K562 (cell line): ENCODE measurements around the gene GALNS. TPM values are rescaled to one million over a fixed set of nuclear protein-coding genes. Genes with fewer than 3 reads are reported as not detected.

Experiments
- ATAC-seq: fragments of 200-7000 bp; cut with Tn5 transposase; 3 replicates; pipeline ENCODE4 v1.9.1; 2020; ENCODE audit warnings: moderate library complexity
- BruUV-seq: library from RNA; stranded (reverse); fragments of 400-500 nt; replicated peaks from 2 replicates; lab custom pipeline; 2021; lab: Mats Ljungman, UMichigan
- CTCF ChIA-PET: fragments of 300-600 bp; formaldehyde crosslinking; extraction: SDS; loops from one replicate; lab custom pipeline; 2021; ENCODE audit warnings: low intra/inter-chr PET ratio; lab: Yijun Ruan, JAX
- POLR2A ChIA-PET: fragments of 300-600, 350-650 bp; sonication (Branson Sonifier 250); formaldehyde crosslinking; extraction: SDS; loops from one replicate; lab custom pipeline; 2021; ENCODE audit warnings: antibody characterized with exemption, inconsistent platforms; lab: Yijun Ruan, JAX
- DNase-seq, 4 experiments: peaks; one replicate each; pipeline versions ENCODE4 v3.0.0 to v3.0.0-alpha.2; 2011 to 2018; ENCODE audit warnings: low spot score in 3 of 4, mixed read lengths in 3 of 4; ENCODE audit errors: extremely low read depth in 1 of 4
- FAIRE-seq: peaks from 2 replicates; lab custom pipeline; 2011; peaks lifted over from hg19 to GRCh38; lab: Jason Lieb, UNC
- H2AFZ ChIP-seq: 2 replicates; pipeline ENCODE4 v1.6.0; 2011; ENCODE audit warnings: low read depth, low read length, control low read depth, inconsistent platforms
- H3K27ac ChIP-seq: fragments of 200-600 bp; 3 replicates; pipeline ENCODE4 v1.8.0; 2011; ENCODE audit warnings: low read depth, mild to moderate bottlenecking, control low read depth, inconsistent platforms, low read length, moderate library complexity, mixed read lengths; ENCODE audit errors: extremely low read depth
- H3K27me3 ChIP-seq, 2 experiments: fragments of 300-600 bp in 1 of 2; 2 replicates in 1 of 2; 3 replicates in 1 of 2; pipeline versions ENCODE4 v1.6.0 to v1.8.0; 2011; ENCODE audit warnings: inconsistent platforms in 2 of 2, low read length in 2 of 2, mild to moderate bottlenecking in 1 of 2, mixed read lengths in 1 of 2, moderate library complexity in 1 of 2; ENCODE audit not compliant: control insufficient read depth in 2 of 2, insufficient read depth in 2 of 2
- H3K36me3 ChIP-seq: fragments of 300-600 bp; 3 replicates; pipeline ENCODE4 v1.8.0; 2011; ENCODE audit warnings: mild to moderate bottlenecking, low read length, inconsistent platforms; ENCODE audit not compliant: control insufficient read depth, insufficient read depth
- H3K4me1 ChIP-seq, 2 experiments: fragments of 200-600 bp in 1 of 2; replicated peaks in 1 of 2; 2 replicates in 1 of 2; 3 replicates in 1 of 2; pipeline versions ENCODE4 v1.5.1 to v1.8.0; 2011; ENCODE audit warnings: inconsistent platforms in 2 of 2, low read length in 2 of 2, mild to moderate bottlenecking in 1 of 2, mixed read lengths in 1 of 2, moderate library complexity in 1 of 2; ENCODE audit not compliant: control insufficient read depth in 2 of 2, insufficient read depth in 2 of 2
- H3K4me2 ChIP-seq: 2 replicates; pipeline ENCODE4 v1.6.1; 2011; ENCODE audit warnings: low read length, control low read depth, inconsistent platforms, mixed read lengths; ENCODE audit not compliant: insufficient read depth
- H3K4me3 ChIP-seq: fragments of 200-600 bp; sonication (generic), shearing (Covaris generic); 2 replicates; pipeline ENCODE4 v1.5.1; 2016; ENCODE audit warnings: control low read depth, inconsistent platforms
- H3K79me2 ChIP-seq: fragments of 200-600 bp; 3 replicates; pipeline ENCODE4 v1.8.0; 2011; ENCODE audit warnings: low read length, inconsistent platforms; ENCODE audit not compliant: control insufficient read depth, insufficient read depth
- H3K9ac ChIP-seq, 2 experiments: 2 replicates each; pipeline versions ENCODE4 v1.6.0 to v1.6.1; 2011; ENCODE audit warnings: low read depth in 2 of 2, low read length in 2 of 2, control low read depth in 1 of 2, inconsistent platforms in 1 of 2, mild to moderate bottlenecking in 1 of 2, mixed read lengths in 1 of 2; ENCODE audit not compliant: insufficient read depth in 1 of 2
- H3K9me1 ChIP-seq: one replicate; pipeline ENCODE4 v1.6.0; 2011; ENCODE audit warnings: inconsistent platforms, mild to moderate bottlenecking, low read length, moderate library complexity; ENCODE audit not compliant: control insufficient read depth, insufficient read depth
- H3K9me3 ChIP-seq: replicated peaks from 2 replicates; pipeline ENCODE4 v1.5.1; 2011; ENCODE audit warnings: low read depth, low read length, inconsistent platforms; ENCODE audit not compliant: control insufficient read depth, insufficient read depth
- H4K20me1 ChIP-seq: replicated peaks from 2 replicates; pipeline ENCODE4 v1.6.1; 2011; ENCODE audit warnings: low read length, inconsistent platforms, mixed read lengths; ENCODE audit not compliant: control insufficient read depth, insufficient read depth
- COPS2 ChIP-seq: fragments of 450-650 bp; conservative IDR thresholded peaks from 2 replicates; pipeline ENCODE4 v1.6.1; 2016; ENCODE audit warnings: mild to moderate bottlenecking, moderate library complexity
- HMBOX1 ChIP-seq: sonication (generic); IDR thresholded peaks from 2 replicates; pipeline ENCODE4 v1.6.1; 2016
- HNRNPL ChIP-seq: fragments of 200-400 bp; formaldehyde crosslinking; IDR thresholded peaks from 2 replicates; pipeline ENCODE4 v1.6.1; 2017; ENCODE audit warnings: low read depth, mild to moderate bottlenecking, low read length
- MEF2D ChIP-seq: conservative IDR thresholded peaks from 2 replicates; pipeline ENCODE4 v1.6.1; 2016; ENCODE audit warnings: low read depth, missing genetic modification characterization, missing compliant biosample characterization
- MTA3 ChIP-seq: fragments of 450-650 bp; formaldehyde crosslinking; IDR thresholded peaks from 2 replicates; pipeline ENCODE4 v1.6.1; 2017; ENCODE audit warnings: mild to moderate bottlenecking, borderline replicate concordance
- NFXL1 ChIP-seq: fragments of 450-650 bp; formaldehyde crosslinking; IDR thresholded peaks from 2 replicates; pipeline ENCODE4 v1.4.0; 2021; ENCODE audit warnings: mild to moderate bottlenecking
- POLR2A ChIP-seq: fragments of 450-650 bp; conservative IDR thresholded peaks from 2 replicates; pipeline ENCODE4 v1.6.1; 2016
- SAFB ChIP-seq: fragments of 200-400 bp; formaldehyde crosslinking; IDR thresholded peaks from 2 replicates; pipeline ENCODE4 v1.6.1; 2017; ENCODE audit warnings: low read depth, low read length, borderline replicate concordance
- SUPT5H ChIP-seq: fragments of 450-650 bp; IDR thresholded peaks from 2 replicates; pipeline ENCODE4 v1.6.1; 2016
- TCF7 ChIP-seq: sonication (generic); IDR thresholded peaks from 2 replicates; pipeline ENCODE4 v1.6.1; 2016; ENCODE audit warnings: antibody characterized with exemption, borderline replicate concordance
- TFAM ChIP-seq: fragments of 250-450 bp; sonication (Bioruptor Pico); conservative IDR thresholded peaks from 2 replicates; pipeline ENCODE4 v1.5.0; 2021; ENCODE audit warnings: mild to moderate bottlenecking, moderate library complexity
- TRIM24 ChIP-seq, 2 experiments: fragments of 450-650 bp; IDR thresholded peaks; 2 replicates each; pipeline ENCODE4 v1.6.1; 2016
- WHSC1 ChIP-seq: IDR thresholded peaks from one replicate; pipeline ENCODE4 v1.6.1; 2012; ENCODE audit warnings: low read length, control low read depth, inconsistent platforms
- ZBTB17 ChIP-seq: fragments of 450-650 bp; formaldehyde crosslinking; IDR thresholded peaks from 2 replicates; pipeline ENCODE4 v1.4.0; 2020; ENCODE audit warnings: mild to moderate bottlenecking
- ZFX ChIP-seq: sonication (generic); formaldehyde crosslinking; IDR thresholded peaks from 2 replicates; pipeline ENCODE4 v1.8.0; 2022; ENCODE audit warnings: mild to moderate bottlenecking, missing genetic modification reagents, moderate library complexity
- WGBS: fragments of 100-300 bp; shearing (Covaris generic); methylation state at CpG from one replicate; pipeline ENCODE4 v1.1.6; 2016; ENCODE audit warnings: low coverage, mixed read lengths; ENCODE audit not compliant: insufficient coverage; ENCODE audit errors: missing lambda C conversion rate; 5-methylcytosine and 5-hydroxymethylcytosine counted together
- in situ Hi-C: fragments of 300-500 bp; cut with MboI; formaldehyde crosslinking; loops from 4 replicates; pipeline ENCODE4 v1.15.0; 2018; ENCODE audit warnings: inconsistent platforms, mixed read lengths
- intact Hi-C: fragments of 100-400 bp; cut with micrococcal nuclease; formaldehyde crosslinking; loops from 2 replicates; pipeline ENCODE4 v1.14.2; 2022
- polyA plus RNA-seq, 8 experiments: library from polyadenylated mRNA; depleted of rRNA in 4 of 8; stranded (reverse) in 5 of 8; unstranded in 3 of 8; fragments of >200 nt; fragmentation: Nextera tagmentation in 2 of 8; fragmentation: Illumina TruSeq in 1 of 8; extraction: Ambion mirVana in 2 of 8; extraction: Trizol in 1 of 8; gene quantifications; 2 replicates each; pipeline versions ENCODE4 v1.2.1 to v1.2.3, GENCODE V29; 2011 to 2014; ENCODE audit warnings: inconsistent platforms in 1 of 8, missing spikeins in 1 of 8
- total RNA-seq, 7 experiments: library from RNA; depleted of rRNA in 6 of 7; stranded (reverse); fragments of >200 nt in 6 of 7; fragmentation: Illumina TruSeq in 2 of 7; extraction: Trizol in 2 of 7; gene quantifications; 2 replicates each; pipeline versions ENCODE4 v1.2.1 to v1.2.3, GENCODE V29; 2011 to 2021; ENCODE audit warnings: low replicate concordance in 1 of 7
- TF ChIP-seq, protein P1 (sequence below): sonication (generic); formaldehyde crosslinking; IDR thresholded peaks from 2 replicates; pipeline ENCODE4 v1.8.1; 2023; ENCODE audit warnings: mild to moderate bottlenecking, missing genetic modification reagents
- TF ChIP-seq, protein P2 (sequence below): fragments of 250-450 bp; sonication (Bioruptor Pico); IDR thresholded peaks from 2 replicates; pipeline ENCODE4 v1.5.0; 2021
- TF ChIP-seq, protein P3 (sequence below): sonication (generic); formaldehyde crosslinking; IDR thresholded peaks from 2 replicates; pipeline ENCODE4 v1.8.0; 2022; ENCODE audit warnings: mild to moderate bottlenecking, missing genetic modification reagents

The GALNS gene
- total and polyA plus RNA-seq, 9 of the 15 experiments (the other 6 are each of a cell fraction or from before 2014, with no cell fraction given) = 0.38 to 13.2 (median 4.3) TPM

DNA sequence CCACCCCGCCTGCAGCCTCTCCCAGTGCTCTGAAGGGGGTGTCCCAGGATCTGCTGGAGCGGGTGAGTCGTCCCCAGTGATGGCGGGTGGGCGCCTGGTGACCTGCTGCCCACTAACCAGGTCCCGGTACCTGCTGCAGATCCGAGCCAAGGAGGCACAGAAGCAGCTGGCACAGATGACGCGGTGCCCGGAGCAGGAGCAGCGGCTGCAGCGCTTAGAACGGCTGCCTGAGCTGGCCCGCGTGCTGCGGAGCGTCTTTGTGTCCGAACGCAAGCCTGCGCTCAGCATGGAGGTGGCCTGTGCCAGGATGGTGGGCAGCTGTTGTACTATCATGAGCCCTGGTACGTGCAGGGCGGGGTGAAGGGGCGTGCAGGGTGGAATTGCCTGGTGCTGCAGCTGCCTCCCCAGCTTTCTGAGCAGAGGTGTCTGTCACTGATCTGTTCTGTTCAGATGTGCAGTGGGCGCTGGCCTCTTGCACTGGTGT is 49.6 kb downstream of the GALNS start (continued):
- TF ChIP-seq MTA3 (no peak), SUPT5H (peak; percentile 48), TRIM24 (IDR thresholded peaks at IDR 0.05) (no peak), COPS2 (no peak), ZBTB17 (no peak), HNRNPL (peak; percentile 75; the same call in 1 of the 2 replicates), POLR2A (peak; percentile 28; the same call in 1 of the 2 replicates)
- TF ChIP-seq, protein P1, sequence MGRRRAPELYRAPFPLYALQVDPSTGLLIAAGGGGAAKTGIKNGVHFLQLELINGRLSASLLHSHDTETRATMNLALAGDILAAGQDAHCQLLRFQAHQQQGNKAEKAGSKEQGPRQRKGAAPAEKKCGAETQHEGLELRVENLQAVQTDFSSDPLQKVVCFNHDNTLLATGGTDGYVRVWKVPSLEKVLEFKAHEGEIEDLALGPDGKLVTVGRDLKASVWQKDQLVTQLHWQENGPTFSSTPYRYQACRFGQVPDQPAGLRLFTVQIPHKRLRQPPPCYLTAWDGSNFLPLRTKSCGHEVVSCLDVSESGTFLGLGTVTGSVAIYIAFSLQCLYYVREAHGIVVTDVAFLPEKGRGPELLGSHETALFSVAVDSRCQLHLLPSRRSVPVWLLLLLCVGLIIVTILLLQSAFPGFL (CRISPR knock-in tag) = no peak
- TF ChIP-seq, protein P2, sequence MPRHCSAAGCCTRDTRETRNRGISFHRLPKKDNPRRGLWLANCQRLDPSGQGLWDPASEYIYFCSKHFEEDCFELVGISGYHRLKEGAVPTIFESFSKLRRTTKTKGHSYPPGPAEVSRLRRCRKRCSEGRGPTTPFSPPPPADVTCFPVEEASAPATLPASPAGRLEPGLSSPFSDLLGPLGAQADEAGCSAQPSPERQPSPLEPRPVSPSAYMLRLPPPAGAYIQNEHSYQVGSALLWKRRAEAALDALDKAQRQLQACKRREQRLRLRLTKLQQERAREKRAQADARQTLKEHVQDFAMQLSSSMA (CRISPR knock-in tag) = no peak

GRCh38 chr16:88806491-88807111 is 50.1 kb downstream of the GALNS start:
- Histone ChIP-seq H3K4me2 (no peak overlapping the region), H3K4me3 (no peak overlapping the region), H3K9ac (peak overlapping the region in 1 of 2 experiments; percentile 98; a peak in 3 of 4 replicates), H3K79me2 (peaks cover 90% of the 10 kb centered on the region), H3K36me3 (peaks cover 69% of the 10 kb centered on the region; the same call in 2 of the 3 replicates), H3K27me3 (no peaks in the 10 kb centered on the region; a peak in 1 of 5 replicates), H3K9me3 (no peaks in the 10 kb centered on the region), H4K20me1 (peaks cover 34% of the 10 kb centered on the region; the same call in 1 of the 2 replicates), H3K9me1 (no peaks in the 10 kb centered on the region), H2AFZ (no peak overlapping the region), H3K27ac (no peak overlapping the region; the same call in 2 of the 3 replicates), H3K4me1 (peaks cover 10 to 87% of the 10 kb centered on the region in 2 experiments; a peak in 4 of 5 replicates)
- in situ Hi-C loops (no loop called here), intact Hi-C loops (loop anchor here (10.0 kb wide), 1 partner anchor 758 kb away; the partner anchor contains the start of gene RPL13)
- POLR2A ChIA-PET = interaction anchor here (0.5 to 1.4 kb wide), 5 partner anchors 18 to 556 kb away, joined by 3 to 4 read pairs (median 3); no protein-coding TSS in a partner anchor
- WGBS = 81% methylated on average over 21 of the region's 27 CpGs
- no peak for ATAC-seq
- FAIRE-seq = no peak
- CTCF ChIA-PET = no interaction called here
- BruUV-seq = no TSS peak
- no peak for DNase-seq
- TF ChIP-seq ZFX (no peak), TFAM (no peak), NFXL1 (CRISPR knock-in tag) (no peak), HMBOX1 (no peak), MEF2D (tag) (no peak), WHSC1 (no peak), TCF7 (no peak), SAFB (no peak)
- TF ChIP-seq, protein P3, sequence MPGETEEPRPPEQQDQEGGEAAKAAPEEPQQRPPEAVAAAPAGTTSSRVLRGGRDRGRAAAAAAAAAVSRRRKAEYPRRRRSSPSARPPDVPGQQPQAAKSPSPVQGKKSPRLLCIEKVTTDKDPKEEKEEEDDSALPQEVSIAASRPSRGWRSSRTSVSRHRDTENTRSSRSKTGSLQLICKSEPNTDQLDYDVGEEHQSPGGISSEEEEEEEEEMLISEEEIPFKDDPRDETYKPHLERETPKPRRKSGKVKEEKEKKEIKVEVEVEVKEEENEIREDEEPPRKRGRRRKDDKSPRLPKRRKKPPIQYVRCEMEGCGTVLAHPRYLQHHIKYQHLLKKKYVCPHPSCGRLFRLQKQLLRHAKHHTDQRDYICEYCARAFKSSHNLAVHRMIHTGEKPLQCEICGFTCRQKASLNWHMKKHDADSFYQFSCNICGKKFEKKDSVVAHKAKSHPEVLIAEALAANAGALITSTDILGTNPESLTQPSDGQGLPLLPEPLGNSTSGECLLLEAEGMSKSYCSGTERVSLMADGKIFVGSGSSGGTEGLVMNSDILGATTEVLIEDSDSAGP = no peak
